Testis (tissue), 3 donors: ENCODE measurements around the gene GBP7. TPM values are rescaled to one million over a fixed set of nuclear protein-coding genes. Genes with fewer than 3 reads are reported as not detected.
A peak's percentile ranks its signal among the peaks of the same experiment; 100 is the strongest.

ENCODE experiments used
- DNase-seq: peaks from one replicate; pipeline ENCODE4 v3.0.0-alpha.2; 2019
- H3K27ac ChIP-seq, 2 donors: fragments of 200-600 bp; sonication (generic); one replicate each; pipeline ENCODE4 v1.5.1; 2019
- H3K27me3 ChIP-seq: fragments of 200-600 bp; sonication (generic); one replicate; pipeline ENCODE4 v1.5.1; 2019
- H3K36me3 ChIP-seq: fragments of 200-600 bp; sonication (generic); one replicate; pipeline ENCODE4 v1.5.1; 2017; ENCODE audit warnings: low read depth; ENCODE audit errors: missing control alignments
- H3K4me1 ChIP-seq: fragments of 200-600 bp; sonication (generic); one replicate; pipeline ENCODE4 v1.5.1; 2019
- H3K4me3 ChIP-seq, 2 donors: fragments of 200-600 bp; sonication (generic); one replicate each; pipeline ENCODE4 v1.5.1; 2017 to 2019
- H3K9me3 ChIP-seq: fragments of 200-600 bp; sonication (generic); one replicate; pipeline ENCODE4 v1.5.1; 2017
- POLR2A ChIP-seq: fragments of 450-650 bp; IDR thresholded peaks from one replicate; pipeline ENCODE4 v1.6.1; 2017; ENCODE audit warnings: antibody characterized with exemption, mild to moderate bottlenecking, moderate library complexity
- WGBS, 2 donors: methylation state at CpG; one replicate each; pipeline ENCODE4 v1.1.5; 2018; 5-methylcytosine and 5-hydroxymethylcytosine counted together
- intact Hi-C: fragments of 100-400 bp; cut with DNase I; formaldehyde crosslinking; loops from one replicate; pipeline ENCODE4 v1.15.1; 2023; ENCODE audit warnings: low total_unique reads
- polyA plus RNA-seq: library from polyadenylated mRNA; stranded (reverse); fragments of 350-450 nt; fragmentation: Illumina TruSeq; extraction: RNeasy Lipid Tissue Mini Kit (QIAGEN cat#74804); gene quantifications from one replicate; pipeline ENCODE4 v1.2.3, GENCODE V29; 2014; ENCODE audit warnings: low read depth, low replicate concordance; ENCODE audit not compliant: insufficient read depth
- total RNA-seq, 2 donors: library from RNA; depleted of rRNA; stranded (reverse); fragments of >200 nt; gene quantifications; one replicate each; pipeline ENCODE4 v1.2.3, GENCODE V29; 2016
- TF ChIP-seq, protein P1 (sequence below), 3 experiments: fragments of 450-650 bp in 2 of 3; fragments of 200-600 bp in 1 of 3; sonication (generic) in 1 of 3; IDR thresholded peaks; one replicate each; pipeline ENCODE4 v1.5.1; 2016 to 2019; ENCODE audit warnings: antibody characterized with exemption in 3 of 3, mild to moderate bottlenecking in 2 of 3, moderate library complexity in 1 of 3

The GBP7 gene
- total and polyA plus RNA-seq, 3 donors from 2014 or later, result 0.12 TPM; not detected in 2

DNA sequence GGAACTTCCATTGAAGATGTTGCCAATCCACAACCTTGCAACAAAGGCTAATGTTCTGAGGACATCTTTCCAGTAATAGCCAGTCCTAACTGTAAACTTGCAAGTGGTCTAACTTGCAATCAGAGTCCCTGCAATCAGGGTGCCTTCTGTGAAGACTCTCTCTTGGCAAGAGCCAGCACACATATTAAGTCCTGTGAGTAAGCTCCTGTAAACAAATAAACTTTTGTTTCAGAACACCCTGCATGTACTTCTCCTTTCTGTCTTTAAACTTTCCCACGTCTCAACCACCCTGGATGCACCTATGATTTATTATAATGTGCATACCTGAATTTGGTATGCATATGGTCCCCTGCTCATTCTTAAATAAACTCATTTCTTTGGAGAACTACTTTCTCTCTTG is 9.1 kb downstream of the GBP7 start:
- Histone ChIP-seq H3K9me3 (no peaks in the 10 kb centered on the region), H3K27me3 (no peaks in the 10 kb centered on the region), H3K4me1 (no peaks in the 10 kb centered on the region), H3K27ac (no peak overlapping the region), H3K4me3 (no peak overlapping the region), H3K36me3 (no peaks in the 10 kb centered on the region)
- intact Hi-C loops, result no loop called here
- 55 to 68% methylated on average over 1 of the region's 1 CpG for WGBS, 2 donors
- no peak for TF ChIP-seq POLR2A
- TF ChIP-seq, protein P1, sequence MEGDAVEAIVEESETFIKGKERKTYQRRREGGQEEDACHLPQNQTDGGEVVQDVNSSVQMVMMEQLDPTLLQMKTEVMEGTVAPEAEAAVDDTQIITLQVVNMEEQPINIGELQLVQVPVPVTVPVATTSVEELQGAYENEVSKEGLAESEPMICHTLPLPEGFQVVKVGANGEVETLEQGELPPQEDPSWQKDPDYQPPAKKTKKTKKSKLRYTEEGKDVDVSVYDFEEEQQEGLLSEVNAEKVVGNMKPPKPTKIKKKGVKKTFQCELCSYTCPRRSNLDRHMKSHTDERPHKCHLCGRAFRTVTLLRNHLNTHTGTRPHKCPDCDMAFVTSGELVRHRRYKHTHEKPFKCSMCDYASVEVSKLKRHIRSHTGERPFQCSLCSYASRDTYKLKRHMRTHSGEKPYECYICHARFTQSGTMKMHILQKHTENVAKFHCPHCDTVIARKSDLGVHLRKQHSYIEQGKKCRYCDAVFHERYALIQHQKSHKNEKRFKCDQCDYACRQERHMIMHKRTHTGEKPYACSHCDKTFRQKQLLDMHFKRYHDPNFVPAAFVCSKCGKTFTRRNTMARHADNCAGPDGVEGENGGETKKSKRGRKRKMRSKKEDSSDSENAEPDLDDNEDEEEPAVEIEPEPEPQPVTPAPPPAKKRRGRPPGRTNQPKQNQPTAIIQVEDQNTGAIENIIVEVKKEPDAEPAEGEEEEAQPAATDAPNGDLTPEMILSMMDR (IDR thresholded peaks at IDR 0.05), result no peak
- DNase-seq, result no peak

DNA sequence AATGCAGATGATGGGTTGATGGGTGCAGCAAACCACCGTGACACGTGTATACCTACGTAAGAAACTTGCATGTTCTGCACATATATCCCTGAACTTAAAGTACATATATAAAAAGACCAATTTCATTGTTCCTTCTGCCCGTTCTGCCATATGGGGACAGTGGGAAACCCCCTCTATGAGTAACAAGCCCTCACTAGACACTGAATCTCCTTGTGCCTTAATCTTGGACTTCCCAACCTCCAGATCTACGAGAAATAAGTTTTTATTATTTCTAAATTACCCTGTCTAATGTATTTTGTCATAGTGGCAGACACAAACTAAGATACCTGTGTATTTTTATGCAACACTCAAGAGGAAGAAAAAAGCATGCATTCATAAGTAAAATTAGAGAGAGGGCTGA is 10.0 kb downstream of the GBP7 start:
- no peak for TF ChIP-seq POLR2A
- TF ChIP-seq, protein P1 (IDR thresholded peaks at IDR 0.05), result no peak
- Histone ChIP-seq H3K36me3 (no peaks in the 10 kb centered on the region), H3K27ac (no peak overlapping the region), H3K9me3 (no peaks in the 10 kb centered on the region), H3K4me3 (no peak overlapping the region), H3K4me1 (no peaks in the 10 kb centered on the region), H3K27me3 (no peaks in the 10 kb centered on the region)
- intact Hi-C loops, result no loop called here
- no peak for DNase-seq
- WGBS, 2 donors, result 94% methylated on average over 5 of the region's 5 CpGs

DNA sequence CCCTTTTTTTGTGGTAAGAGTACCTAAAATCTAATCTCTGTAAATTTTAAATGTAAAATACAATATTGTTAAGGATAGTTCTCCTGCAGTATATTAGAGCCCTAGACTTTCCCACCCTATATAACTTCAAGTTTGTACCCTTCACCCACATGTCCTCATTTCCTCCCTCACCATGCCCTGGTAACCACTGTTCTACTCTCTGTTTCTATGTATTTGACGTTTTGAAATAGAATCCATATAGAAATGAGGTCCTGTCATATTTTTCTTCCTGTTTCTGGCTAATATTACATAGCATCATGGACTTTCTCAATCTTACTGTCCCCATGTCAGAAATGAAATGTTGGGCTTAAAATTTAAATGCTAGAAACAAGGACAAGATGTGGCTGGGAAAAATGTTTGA is 24.8 kb downstream of the GBP7 start:
- DNase-seq, result no peak
- Histone ChIP-seq H3K36me3 (no peaks in the 10 kb centered on the region), H3K27ac (no peak overlapping the region), H3K4me3 (no peak overlapping the region), H3K27me3 (no peaks in the 10 kb centered on the region), H3K4me1 (no peaks in the 10 kb centered on the region), H3K9me3 (no peaks in the 10 kb centered on the region)
- 67 to 68% methylated on average over 1 of the region's 1 CpG for WGBS, 2 donors
- intact Hi-C loops, result no loop called here
- TF ChIP-seq, protein P1 (IDR thresholded peaks at IDR 0.05), result no peak
- TF ChIP-seq POLR2A, result no peak

DNA sequence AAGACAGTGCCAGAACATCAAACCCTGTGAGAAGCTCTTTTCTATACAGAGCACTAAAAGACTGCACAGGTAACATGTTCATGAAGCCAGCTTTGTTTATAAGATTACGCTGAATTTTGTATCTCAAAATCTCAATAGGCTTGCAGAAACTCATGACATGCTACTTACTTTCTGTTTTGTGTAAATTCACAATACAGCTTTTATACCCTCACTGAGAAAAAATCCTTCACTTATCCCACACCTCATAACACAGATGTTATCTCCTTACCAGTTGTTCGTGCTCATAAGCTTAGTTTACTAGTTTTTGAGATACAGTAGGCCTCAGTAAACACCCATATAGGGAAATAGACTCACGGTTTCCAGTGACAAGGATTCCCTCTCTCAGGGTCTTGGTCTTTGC is 25.8 kb downstream of the GBP7 start:
- Histone ChIP-seq H3K4me1 (no peaks in the 10 kb centered on the region), H3K27me3 (no peaks in the 10 kb centered on the region), H3K4me3 (no peak overlapping the region), H3K9me3 (no peaks in the 10 kb centered on the region), H3K36me3 (no peaks in the 10 kb centered on the region), H3K27ac (no peak overlapping the region)
- intact Hi-C loops, result no loop called here
- WGBS, 2 donors, result 73 to 91% methylated on average over 3 of the region's 3 CpGs
- DNase-seq, result no peak
- no peak for TF ChIP-seq POLR2A
- TF ChIP-seq, protein P1 (IDR thresholded peaks at IDR 0.05), result no peak

DNA sequence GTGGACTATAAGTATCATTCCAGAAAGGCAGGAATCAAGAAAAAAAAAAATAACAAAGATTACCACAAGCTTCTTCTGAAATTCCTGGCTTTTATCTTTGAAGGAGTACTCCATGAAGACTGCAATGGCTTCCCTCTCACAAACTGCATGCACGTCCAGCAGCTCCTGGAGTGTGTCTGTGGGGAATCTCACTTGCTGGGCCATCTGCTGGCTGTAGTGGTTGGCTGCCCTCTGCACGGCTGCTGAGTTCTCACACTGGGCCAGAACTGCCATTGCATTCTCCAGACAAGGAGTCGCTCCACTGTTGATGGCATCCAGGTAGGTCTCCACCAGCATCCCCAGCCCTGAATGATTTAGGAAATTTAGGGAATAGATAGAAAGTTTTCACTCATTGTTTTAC is 26.6 kb downstream of the GBP7 start:
- Histone ChIP-seq H3K9me3 (no peaks in the 10 kb centered on the region), H3K4me3 (no peak overlapping the region), H3K4me1 (no peaks in the 10 kb centered on the region), H3K27me3 (no peaks in the 10 kb centered on the region), H3K36me3 (no peaks in the 10 kb centered on the region), H3K27ac (no peak overlapping the region)
- WGBS, 2 donors, result 54 to 61% methylated on average over 3 of the region's 3 CpGs
- DNase-seq, result peak; percentile 48
- intact Hi-C loops, result no loop called here
- TF ChIP-seq, protein P1 (IDR thresholded peaks at IDR 0.05), result no peak
- no peak for TF ChIP-seq POLR2A
